HG02981 (cell line): ENCODE measurements around the gene BPTF.
"Not testable (repeated sequence)": the region's sequence is repeated elsewhere in the genome, so short reads cannot be mapped to it uniquely, and the experiment has no call there.

Experiments
- ATAC-seq: cut with Tn5 transposase; IDR thresholded peaks from one replicate; pipeline ENCODE4 v1.9.1; 2021; ENCODE audit warnings: mild to moderate bottlenecking, moderate library complexity; ENCODE audit not compliant: unreplicated experiment

BPTF gene

DNA sequence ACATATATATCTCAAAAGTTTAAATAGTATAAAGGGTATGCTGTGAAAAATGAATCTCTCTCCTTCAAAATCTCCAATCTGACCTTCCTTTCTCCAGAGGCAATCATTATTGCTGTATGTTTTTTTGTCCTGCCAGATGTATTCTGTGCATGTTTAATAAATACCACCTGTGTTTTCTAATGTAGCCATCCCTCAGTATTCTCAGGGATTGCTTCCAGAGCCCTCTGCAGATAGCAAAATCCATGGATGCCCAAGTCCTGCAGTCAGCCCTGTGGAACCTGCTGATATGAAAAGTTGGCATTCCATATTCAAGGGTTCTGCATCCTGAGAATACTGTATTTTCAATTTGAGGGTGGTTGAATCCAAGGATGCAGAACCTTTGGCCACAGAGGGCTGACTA, 42.9 kb downstream of the BPTF start:
- no peak for ATAC-seq

DNA sequence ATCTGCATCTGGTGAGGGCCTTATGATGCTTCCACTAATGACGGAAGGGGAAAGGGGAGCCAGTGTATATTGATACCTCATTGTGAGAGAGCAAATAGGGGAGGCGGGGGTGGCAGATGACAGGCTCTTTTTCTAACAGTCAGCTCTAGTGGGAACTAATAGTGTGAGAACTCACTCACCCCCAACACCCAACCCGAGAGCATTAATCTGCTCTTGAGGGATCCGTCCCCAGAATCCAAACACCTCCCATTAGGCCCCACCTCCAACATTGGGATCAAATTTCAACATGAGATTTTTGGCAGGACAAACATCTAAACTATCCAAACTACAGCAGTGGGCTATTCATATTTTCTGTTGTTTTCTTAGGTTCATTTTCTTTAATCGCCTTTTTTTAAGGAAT, 54.4 kb downstream of the BPTF start:
- no peak for ATAC-seq

DNA sequence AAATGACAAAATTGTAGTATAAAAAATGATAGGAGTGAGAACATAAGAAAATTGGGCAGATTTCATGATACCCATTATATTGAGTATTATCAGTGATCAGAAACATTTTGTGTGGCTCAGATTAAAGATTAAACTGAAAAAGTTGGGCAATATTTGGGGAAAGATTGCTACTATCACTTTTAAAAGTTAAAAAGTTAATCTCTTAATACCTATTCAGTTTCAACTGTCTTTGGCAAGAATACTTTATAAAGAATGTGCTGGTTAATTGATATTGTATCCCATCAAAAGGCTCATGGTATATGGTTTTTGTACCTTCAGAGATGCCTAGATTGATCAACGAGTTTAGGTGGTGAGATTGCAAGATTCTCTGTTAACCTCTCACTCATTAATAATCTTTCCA, 55.8 kb downstream of the BPTF start:
- ATAC-seq, result no peak

DNA sequence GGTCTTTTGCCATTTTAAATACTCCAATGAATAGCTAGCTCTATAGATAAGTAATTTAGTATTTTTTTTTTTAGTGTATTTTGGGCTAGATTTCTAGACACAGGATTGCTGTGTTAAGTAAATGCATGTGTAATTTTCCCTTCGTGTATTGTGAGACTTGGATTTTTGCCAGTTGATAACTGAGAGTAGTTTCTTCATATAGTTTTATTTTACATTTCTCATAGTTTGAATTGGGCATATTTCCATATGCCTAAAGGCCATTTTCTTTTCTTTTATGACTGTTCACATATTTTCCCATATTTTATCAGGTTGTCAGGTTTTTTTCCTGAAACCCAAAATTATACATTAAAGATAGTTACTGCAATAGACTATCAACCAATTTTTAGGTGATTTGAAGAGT, 59.4 kb downstream of the BPTF start:
- no peak for ATAC-seq

DNA sequence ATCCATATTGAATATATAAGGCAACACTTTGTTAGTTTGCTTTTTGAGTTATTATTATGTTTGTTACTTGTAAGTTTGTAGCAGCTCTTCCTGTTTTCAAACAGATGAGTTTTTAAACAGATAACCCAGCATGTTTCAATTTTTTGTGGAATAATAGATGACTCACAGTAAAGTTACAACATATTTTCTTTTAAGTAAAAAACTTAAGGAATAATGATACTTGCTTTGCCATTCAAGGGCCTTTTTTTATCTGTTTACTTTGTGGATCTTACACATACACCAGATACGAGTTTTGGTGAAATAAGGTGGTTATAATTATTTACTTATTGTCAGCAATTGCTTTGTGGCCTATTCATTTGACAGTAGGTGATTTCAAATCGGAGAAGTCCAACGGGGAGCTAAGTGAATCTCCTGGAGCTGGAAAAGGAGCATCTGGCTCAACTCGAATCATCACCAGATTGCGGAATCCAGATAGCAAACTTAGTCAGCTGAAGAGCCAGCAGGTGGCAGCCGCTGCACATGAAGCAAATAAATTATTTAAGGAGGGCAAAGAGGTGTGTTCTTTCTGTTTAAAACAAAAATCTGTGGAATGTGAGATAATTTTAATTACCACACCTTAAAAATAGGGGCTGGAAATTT, 66.3 kb downstream of the BPTF start:
- no peak for ATAC-seq

DNA sequence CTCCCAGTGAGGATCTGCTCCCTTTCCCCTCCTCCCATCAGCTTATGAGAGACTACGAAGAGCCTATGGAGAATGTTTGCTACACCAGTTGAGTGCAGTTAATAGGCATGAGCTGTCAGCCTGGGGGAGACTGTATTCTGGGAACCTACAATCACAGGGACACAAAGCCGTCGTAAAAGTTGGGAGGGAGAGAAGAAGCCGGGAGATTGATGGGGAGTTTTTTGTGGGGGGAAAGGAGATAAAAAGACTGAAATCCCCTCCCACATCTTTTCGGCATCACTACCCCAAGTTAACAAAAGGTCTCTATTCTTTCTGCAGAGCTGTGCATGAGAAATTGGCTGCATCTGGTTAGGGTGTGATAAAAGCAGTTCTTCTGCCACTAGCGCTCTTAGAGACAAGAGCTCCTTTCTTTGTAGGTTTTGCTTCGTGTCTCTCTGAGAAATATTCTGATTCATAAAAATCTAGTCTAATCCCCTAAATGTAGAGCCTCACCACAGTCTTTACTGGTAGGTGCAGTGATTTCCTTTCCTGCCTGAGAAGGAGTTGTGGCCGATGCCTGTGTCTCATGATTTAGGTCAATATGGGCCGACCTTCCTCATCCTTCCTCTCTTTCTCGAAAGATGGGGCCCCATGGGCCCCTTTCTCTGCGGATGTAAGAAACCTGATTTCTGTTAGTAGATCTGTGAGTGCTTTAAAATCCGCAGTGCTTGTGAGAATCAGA, 77.4 kb downstream of the BPTF start:
- ATAC-seq, result no peak

DNA sequence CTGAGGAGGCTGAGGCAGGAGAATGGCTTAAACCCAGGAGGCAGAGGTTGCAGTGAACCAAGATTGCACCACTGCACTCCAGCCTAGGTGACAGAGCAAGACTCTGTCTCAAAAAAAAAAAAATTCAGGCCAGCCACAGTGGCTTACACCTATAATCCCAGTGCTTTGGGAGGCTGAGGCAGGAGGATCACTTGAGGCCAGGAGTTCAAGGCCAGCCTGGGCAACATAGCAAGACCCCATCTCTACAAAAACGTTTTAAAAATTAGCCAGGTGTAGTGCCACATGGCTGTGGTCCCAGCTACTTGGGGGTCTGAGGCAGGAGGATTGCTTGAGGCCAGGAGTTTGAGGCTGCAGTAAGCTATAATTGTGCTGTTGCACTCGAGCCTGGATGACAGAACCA, 80.0 kb downstream of the BPTF start:
- ATAC-seq, result not testable (repeated sequence)

DNA sequence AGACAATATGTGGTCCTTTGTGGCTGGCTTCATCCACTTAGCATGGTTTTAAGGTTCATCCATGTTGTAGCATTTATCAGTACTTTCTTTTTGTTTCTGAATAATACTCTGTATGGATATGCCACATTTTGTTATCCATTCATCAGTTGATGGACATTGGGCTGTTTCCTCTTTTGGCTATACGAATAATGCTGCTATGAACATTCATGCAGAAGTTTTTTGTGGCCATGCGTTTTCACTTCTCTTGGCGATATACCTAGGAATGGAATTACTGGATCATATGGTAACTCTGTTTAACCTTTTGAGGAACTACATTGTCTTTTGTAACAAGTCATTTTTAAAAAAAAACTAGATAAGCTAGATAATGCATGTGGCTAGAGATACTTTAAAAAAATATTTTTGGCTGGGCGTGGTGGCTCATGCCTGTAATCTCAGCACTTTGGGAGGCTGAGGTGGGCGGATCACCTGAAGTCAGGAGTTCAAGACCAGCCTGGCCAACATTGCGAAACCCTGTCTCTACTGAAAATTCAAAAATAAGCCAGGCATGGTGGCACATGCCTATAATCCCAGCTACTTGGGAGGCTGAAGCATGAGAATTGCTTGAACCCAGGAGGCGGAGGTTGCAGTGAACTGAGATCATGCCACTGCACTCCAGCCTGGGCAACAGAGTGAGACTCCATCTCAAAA, 85.0 kb downstream of the BPTF start:
- not testable (repeated sequence) for ATAC-seq

DNA sequence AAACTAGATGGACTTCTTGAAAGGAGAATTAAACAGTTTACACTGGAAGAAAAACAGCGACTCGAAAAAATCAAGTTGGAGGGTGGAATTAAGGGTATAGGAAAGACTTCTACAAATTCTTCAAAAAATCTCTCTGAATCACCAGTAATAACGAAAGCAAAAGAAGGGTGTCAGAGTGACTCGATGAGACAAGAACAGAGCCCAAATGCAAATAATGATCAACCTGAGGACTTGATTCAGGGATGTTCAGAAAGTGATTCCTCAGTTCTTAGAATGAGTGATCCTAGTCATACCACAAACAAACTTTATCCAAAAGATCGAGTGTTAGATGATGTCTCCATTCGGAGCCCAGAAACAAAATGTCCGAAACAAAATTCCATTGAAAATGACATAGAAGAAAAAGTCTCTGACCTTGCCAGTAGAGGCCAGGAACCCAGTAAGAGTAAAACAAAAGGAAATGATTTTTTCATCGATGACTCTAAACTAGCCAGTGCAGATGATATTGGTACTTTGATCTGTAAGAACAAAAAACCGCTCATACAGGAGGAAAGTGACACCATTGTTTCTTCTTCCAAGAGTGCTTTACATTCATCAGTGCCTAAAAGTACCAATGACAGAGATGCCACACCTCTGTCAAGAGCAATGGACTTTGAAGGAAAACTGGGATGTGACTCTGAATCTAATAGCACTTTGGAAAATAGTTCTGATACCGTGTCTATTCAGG, 85.9 kb downstream of the BPTF start:
- ATAC-seq, result no peak

DNA sequence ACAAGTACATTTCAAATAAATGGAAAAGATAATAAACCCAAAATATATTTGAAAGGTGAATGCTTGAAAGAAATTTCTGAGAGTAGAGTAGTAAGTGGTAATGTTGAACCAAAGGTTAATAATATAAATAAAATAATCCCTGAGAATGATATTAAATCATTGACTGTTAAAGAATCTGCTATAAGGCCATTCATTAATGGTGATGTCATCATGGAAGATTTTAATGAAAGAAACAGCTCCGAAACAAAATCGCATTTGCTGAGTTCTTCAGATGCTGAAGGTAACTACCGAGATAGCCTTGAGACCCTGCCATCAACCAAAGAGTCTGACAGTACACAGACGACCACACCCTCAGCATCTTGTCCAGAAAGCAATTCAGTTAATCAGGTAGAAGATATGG, 86.8 kb downstream of the BPTF start:
- ATAC-seq, result no peak

DNA sequence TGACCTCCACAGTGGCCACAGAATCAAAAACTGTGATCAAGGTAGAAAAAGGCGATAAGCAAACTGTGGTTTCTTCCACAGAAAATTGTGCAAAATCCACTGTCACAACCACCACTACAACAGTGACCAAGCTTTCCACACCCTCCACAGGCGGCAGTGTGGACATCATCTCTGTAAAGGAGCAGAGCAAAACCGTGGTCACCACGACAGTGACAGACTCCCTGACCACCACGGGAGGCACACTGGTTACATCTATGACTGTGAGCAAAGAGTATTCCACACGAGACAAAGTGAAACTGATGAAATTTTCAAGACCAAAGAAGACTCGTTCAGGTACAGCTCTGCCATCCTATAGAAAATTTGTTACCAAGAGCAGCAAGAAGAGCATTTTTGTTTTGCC, 87.4 kb downstream of the BPTF start:
- ATAC-seq, result no peak

DNA sequence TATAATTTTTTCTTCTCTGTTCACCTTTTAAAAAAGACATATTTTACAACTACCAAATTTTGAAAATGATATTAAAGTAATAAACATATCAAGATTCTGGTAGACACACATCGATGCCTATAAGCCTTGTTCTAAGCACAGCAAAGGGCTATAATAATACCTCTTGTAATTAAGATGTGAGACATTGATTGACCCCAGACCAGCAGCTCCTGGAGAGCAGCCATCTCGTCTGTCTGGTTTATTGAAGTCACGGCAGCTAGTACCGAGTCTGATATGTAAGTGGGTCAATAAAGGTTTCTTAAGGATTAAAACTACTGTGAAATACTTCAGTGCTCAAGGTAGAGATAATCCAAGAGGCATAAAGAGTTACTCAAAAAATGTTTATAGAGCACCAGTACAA, 94.9 kb downstream of the BPTF start:
- ATAC-seq, result no peak

DNA sequence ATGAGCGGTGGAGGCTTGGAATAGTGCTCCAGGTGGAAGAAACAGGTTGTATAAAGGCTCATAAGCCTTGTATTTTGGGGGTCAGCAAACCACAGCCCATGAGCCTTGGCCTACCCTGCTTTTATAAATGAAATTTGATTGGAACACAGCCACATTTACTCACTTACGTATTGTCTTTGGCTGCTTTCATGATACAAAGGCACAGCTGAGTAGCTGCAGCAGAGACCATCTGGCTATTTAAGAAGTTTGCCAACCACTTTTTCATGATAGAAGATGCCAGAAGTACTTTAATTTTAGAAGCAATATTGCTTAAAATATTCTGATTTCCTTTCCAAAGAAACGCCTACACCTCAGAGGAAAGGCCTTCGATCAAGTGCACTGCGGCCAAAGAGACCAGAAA, 97.2 kb downstream of the BPTF start:
- no peak for ATAC-seq

DNA sequence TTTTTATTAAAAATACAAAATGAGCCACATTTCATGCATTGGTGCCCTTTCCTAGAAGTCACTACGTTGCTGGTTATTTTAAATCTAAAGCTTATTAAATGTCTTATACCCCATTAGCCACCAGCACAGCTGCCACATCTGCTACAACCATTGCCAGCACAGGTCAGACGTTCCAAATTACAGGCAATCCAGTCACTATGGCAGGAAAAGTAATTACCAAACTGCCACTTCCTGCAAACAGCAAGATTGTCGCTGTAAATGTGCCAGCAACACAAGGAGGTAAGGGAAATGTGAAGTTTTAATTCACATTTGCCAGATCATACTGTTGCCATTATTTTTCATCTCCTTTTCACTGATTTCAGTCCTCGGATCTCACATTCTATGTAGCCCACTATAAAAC, 103.5 kb downstream of the BPTF start:
- ATAC-seq, result not testable (repeated sequence)

DNA sequence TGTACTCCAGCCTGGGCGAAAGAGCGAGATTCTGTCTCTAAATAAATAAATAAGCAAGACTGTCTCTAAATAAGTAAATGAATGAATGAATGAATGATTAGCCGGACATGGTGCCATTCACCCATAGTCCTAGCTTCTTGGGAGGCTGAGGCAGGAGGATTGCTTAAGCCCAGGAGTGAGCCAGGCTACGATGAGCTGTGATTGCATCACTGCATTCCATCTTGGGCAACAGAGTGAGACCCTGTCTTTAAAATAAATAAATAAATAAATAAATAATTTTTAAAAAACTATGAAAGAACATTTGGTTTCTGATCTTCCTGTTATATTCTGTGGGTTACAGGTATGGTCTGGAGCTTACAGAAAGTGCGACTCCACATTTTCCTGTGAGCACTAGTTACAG, 105.9 kb downstream of the BPTF start:
- no peak for ATAC-seq

DNA sequence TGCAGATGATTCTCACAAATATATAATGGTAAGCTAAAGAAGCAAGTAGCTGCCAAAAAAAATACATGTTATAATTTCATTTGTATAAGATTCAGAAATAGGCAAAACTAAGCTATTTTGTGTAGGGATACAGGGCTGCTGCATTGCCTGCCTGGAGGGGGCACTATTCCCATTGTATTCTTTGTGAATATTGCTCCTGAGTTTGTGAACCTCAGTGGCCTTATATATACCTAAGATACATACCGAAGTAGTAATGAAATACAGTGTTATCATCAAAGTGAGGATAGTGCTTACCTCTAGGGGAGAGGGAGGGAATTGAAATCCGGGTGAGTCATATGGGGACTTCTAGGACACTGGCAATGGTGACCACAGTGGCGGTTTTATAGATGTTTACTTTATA, 117.5 kb downstream of the BPTF start:
- ATAC-seq, result no peak

DNA sequence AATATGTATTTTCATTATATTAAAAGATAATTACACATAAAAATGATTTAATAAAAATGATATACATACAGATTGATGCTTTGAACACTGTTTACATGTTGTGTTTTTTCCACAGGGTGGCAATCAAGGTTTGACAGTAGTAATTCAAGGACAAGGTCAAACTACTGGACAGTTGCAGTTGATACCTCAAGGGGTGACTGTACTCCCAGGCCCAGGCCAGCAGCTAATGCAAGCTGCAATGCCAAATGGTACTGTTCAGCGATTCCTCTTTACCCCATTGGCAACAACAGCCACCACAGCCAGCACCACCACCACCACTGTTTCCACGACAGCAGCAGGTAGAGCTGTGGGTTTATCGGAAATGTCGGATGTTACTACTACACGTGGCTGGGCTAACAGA, 118.7 kb downstream of the BPTF start:
- ATAC-seq, result no peak

DNA sequence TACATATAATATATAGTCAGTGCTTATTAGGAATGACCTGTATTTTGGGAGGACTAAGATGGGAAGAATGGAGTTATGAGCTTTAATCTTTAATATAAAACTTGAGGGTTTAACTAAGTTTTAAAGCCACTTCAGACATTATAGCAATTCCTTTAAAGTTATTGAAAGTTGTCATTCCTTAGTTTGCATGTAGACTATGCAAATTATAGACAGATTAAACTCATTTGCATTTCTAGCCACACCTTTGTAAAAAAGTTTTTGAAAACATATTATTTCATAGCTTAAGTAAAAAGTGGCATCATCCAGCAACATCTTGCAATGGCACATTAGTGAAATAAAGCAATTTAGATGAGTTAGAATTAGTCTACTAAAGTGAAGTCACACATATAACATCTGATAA, 121.2 kb downstream of the BPTF start:
- no peak for ATAC-seq

DNA sequence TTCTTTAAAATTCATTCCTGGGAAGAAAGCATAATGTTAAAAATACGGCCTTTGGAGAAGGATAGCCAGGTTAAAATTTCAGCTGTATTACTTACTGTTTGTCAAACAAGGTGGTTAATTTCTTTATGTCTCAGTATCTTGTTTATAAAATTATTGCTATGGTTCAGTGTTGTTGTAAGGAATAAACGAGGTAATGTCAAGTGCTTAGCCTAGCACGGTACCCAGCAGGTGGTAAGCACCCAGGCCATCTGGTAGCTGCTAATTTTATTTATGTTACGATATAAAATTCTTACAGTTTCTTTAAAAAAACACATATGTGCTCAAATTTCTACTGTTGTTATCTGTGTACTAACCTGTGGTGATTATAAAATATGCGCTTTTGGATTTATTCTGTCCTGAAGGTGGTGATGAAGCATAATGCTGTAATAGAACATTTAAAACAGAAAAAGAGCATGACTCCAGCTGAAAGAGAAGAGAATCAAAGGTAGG, 122.1 kb downstream of the BPTF start:
- no peak for ATAC-seq

DNA sequence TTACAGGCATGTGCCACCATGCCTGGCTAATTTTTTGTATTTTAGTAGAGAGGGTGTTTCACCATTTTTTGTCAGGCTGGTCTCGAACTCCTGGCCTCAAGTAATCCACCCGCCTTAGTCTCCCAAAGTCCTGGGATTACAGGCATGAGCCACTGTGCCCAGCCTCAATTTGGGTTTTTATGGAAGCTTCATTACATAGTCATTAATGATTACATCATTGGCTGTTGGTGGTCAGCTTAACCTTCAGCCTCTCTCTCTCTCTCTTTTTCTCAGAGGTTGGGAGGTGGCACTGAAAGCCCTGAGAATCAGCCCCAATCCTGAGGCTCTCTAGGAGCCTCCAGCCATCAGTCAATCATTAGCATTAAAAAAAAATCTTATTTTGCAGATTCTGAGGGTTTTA, 125.6 kb downstream of the BPTF start:
- ATAC-seq, result no peak

DNA sequence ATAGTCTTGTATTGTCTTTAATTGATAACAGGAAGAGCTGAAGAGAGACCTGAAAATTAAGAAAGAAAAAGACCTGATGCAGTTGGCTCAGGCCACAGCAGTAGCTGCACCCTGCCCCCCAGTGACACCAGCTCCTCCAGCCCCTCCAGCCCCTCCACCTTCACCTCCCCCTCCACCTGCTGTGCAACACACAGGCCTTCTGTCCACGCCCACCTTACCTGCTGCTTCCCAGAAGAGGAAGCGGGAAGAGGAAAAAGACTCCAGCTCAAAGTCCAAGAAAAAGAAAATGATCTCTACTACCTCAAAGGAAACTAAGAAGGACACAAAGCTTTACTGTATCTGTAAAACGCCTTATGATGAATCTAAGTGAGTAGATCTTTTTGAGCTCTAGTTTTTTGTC, 134.2 kb downstream of the BPTF start:
- ATAC-seq, result no peak

DNA sequence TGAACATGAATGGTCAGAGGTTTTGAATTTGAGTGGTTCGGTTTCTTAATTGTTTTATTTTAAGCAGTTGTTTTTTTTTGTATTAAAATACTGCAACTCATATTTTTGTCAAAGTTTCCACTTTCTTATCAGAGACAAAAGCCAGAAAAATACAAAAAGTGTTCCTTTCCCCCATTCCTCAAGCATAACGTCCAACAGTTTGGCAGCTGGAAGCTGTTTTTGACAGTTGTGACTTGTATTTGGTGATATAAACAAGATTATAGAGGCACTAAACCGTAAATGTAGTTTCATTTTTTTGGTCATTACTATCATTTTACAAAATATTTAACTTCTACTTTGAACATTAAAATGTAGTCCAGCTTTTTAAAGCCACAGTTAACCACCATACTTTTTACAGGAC, 135.0 kb downstream of the BPTF start:
- not testable (repeated sequence) for ATAC-seq
